ENCODE measurements around the gene TRPM4. TPM values are rescaled to one million over a fixed set of nuclear protein-coding genes. Genes with fewer than 3 reads are reported as not detected.

TRPM4 gene
- total RNA-seq, 2 experiments from 2014 or later, result 0.40 to 0.54 TPM

DNA sequence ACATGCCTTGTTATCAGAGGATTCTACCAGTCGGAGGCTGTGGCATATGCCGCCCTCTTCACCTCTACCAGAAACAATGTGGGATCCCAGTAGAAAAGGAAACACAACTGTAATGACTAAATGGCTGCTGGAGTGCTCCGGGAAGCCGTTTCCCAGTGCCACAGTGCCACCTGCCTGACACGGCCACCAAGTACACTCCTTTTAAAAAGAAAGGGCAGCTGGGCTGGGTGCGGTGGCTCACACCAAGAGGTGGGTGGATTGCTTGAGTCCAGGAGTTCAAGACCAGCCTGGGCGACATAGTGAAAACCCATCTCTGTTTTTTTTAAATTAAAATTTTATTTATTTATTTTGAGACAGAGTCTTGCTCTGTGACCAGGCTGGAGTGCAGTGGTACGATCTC lies 67.3 kb downstream of the TRPM4 start:
- TF ChIP-seq, protein P1, sequence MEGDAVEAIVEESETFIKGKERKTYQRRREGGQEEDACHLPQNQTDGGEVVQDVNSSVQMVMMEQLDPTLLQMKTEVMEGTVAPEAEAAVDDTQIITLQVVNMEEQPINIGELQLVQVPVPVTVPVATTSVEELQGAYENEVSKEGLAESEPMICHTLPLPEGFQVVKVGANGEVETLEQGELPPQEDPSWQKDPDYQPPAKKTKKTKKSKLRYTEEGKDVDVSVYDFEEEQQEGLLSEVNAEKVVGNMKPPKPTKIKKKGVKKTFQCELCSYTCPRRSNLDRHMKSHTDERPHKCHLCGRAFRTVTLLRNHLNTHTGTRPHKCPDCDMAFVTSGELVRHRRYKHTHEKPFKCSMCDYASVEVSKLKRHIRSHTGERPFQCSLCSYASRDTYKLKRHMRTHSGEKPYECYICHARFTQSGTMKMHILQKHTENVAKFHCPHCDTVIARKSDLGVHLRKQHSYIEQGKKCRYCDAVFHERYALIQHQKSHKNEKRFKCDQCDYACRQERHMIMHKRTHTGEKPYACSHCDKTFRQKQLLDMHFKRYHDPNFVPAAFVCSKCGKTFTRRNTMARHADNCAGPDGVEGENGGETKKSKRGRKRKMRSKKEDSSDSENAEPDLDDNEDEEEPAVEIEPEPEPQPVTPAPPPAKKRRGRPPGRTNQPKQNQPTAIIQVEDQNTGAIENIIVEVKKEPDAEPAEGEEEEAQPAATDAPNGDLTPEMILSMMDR (IDR thresholded peaks at IDR 0.05), result peak; percentile 42
- ATAC-seq, result peak; percentile 67
- peak; percentile 65 for DNase-seq

DNA sequence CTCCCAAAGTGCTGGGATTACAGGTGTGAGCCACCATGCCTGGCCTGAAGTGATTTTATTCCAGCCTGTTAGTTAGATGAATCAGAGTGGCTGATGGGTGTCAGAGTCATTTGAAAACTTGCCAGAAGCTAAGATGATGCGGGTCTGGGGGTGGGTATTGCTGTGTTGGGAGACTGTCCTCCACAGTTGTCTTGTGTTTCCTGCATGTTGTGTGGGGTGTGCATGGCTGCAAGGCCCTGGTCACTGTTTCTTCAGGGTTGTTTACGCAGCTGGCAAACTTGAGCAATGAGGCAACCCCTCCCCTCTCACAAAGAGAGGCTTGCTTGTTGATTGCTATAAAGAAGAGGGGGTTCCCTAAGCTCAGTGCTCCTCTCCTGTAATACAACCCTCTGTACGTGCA lies 71.8 kb downstream of the TRPM4 start:
- Mint-ChIP-seq H3K36me3 (ENCODE audit: low read depth) (no peaks in the 10 kb centered on the region), H3K27ac (no peak overlapping the region), H3K27me3 (peaks cover 6% of the 10 kb centered on the region), H3K4me1 (ENCODE audit: low read depth) (peaks cover 17% of the 10 kb centered on the region), H3K4me3 (no peak overlapping the region), H3K9me3 (no peaks in the 10 kb centered on the region)
- intact Hi-C loops (cut with micrococcal nuclease), result no loop called here
- no peak for ATAC-seq
- CTCF ChIA-PET, result interaction anchor here (4.9 kb wide), 1 partner anchor 72 kb away, joined by 41 read pairs; no protein-coding TSS in a partner anchor
- POLR2A ChIA-PET, result no interaction called here
- TF ChIP-seq, protein P1 (IDR thresholded peaks at IDR 0.05), result no peak
- DNase-seq, result no peak

More for the DNA sequence above, 67.3 kb downstream of the TRPM4 start:
- intact Hi-C loops (cut with micrococcal nuclease), result no loop called here
- Mint-ChIP-seq H3K9me3 (no peaks in the 10 kb centered on the region), H3K4me3 (no peak overlapping the region), H3K4me1 (ENCODE audit: low read depth) (peaks cover 4% of the 10 kb centered on the region), H3K27ac (no peak overlapping the region), H3K36me3 (ENCODE audit: low read depth) (no peaks in the 10 kb centered on the region), H3K27me3 (peaks cover 10% of the 10 kb centered on the region)
- CTCF ChIA-PET, result interaction anchor here (0.6 to 4.9 kb wide), 28 partner anchors 8 to 322 kb away, joined by 3 to 41 read pairs (median 4); no protein-coding TSS in a partner anchor
- POLR2A ChIA-PET, result interaction anchor here (0.7 kb wide), 1 partner anchor 75 kb away, joined by 3 read pairs; no protein-coding TSS in a partner anchor

DNA sequence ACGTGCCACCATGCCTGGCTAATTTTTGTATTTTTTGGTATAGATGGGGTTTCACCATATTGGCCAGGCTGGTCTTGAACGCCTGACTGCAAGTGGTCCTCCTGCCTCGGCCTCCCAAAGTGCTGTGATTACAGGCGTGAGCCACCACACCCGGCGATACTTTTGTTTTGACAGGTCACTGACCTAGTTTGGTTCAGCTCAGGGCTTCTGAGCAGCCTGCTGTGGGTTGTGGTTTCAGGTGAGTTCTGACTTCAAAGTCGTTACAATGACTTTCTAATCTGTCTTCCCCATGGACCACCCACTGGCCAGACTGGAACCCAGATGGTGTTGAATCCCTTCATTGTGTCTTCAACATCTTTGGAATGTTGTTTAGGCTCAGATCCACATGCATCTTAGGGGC lies 73.8 kb downstream of the TRPM4 start:
- Mint-ChIP-seq H3K9me3 (no peaks in the 10 kb centered on the region), H3K27me3 (no peaks in the 10 kb centered on the region), H3K4me1 (ENCODE audit: low read depth) (peaks cover 13% of the 10 kb centered on the region), H3K36me3 (ENCODE audit: low read depth) (no peaks in the 10 kb centered on the region), H3K4me3 (no peak overlapping the region), H3K27ac (peak overlapping the region; percentile 21)
- CTCF ChIA-PET, result interaction anchor here (1.3 kb wide), 1 partner anchor 239 kb away, joined by 3 read pairs; no protein-coding TSS in a partner anchor
- ATAC-seq, result peak; percentile 73
- DNase-seq, result peak; percentile 63
- POLR2A ChIA-PET, result no interaction called here
- intact Hi-C loops (cut with micrococcal nuclease), result no loop called here
- TF ChIP-seq, protein P1 (IDR thresholded peaks at IDR 0.05), result no peak

DNA sequence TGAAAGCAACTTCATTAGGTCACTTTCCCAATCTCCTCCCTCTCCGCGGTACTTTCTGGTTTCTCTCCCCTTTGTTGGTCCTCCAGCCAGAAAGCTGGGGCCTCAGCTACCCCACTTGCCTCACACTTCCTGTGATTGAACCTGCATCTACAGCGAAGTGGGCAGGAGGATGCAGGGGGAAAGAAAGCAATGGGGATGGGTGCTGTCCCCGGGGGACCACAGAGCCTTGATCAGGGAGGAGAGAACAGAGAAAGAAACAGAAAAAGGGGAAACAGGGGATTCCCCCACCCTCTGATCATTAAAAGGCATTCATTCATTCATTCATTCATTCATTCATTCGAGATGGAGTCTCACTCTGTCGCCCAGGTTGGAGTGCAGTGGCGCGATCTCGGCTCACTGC lies 74.2 kb downstream of the TRPM4 start:
- CTCF ChIA-PET, result interaction anchor here (1.3 kb wide), 1 partner anchor 239 kb away, joined by 3 read pairs; no protein-coding TSS in a partner anchor

DNA sequence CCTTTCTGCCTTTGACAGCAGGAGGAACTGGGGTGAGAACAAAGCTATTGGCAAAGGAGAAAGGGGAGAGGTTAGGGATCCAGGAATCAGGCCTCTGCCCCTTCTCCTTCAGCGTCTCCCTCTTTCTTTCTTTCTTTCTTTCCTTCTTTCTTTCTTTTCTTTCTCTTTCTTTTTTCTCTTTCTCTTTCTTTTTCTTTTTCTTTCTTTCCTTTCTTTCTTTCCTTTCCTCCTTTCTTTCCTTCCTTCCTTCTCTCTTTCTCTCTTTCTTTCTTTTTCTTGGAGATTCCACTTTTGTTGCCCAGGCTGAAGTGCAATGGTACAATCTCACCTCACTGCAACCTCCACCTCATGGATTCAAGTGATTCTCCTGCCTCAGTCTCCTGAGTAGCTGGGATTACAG lies 75.6 kb downstream of the TRPM4 start:
- CTCF ChIA-PET, result no interaction called here

More for the DNA sequence above, 74.2 kb downstream of the TRPM4 start:
- ATAC-seq (peak; percentile 91), DNase-seq (peak; percentile 68)
- Mint-ChIP-seq H3K4me3 (no peak overlapping the region), H3K4me1 (ENCODE audit: low read depth) (peaks cover 13% of the 10 kb centered on the region), H3K27me3 (no peaks in the 10 kb centered on the region), H3K9me3 (no peaks in the 10 kb centered on the region), H3K27ac (peak overlapping the region; percentile 21), H3K36me3 (ENCODE audit: low read depth) (no peaks in the 10 kb centered on the region)
- POLR2A ChIA-PET, result no interaction called here
- intact Hi-C loops (cut with micrococcal nuclease), result no loop called here
- TF ChIP-seq, protein P1 (IDR thresholded peaks at IDR 0.05), result no peak

More for the DNA sequence above, 75.6 kb downstream of the TRPM4 start:
- H3K9me3 Mint-ChIP-seq, result no peaks in the 10 kb centered on the region
- no peak for DNase-seq
- H3K27ac Mint-ChIP-seq, result no peak overlapping the region
- H3K27me3 Mint-ChIP-seq, result peaks cover 2% of the 10 kb centered on the region
- no peak overlapping the region for H3K4me3 Mint-ChIP-seq
- POLR2A ChIA-PET, result no interaction called here
- TF ChIP-seq, protein P1 (IDR thresholded peaks at IDR 0.05), result no peak
- no peak for ATAC-seq
- peaks cover 13% of the 10 kb centered on the region for H3K4me1 Mint-ChIP-seq (ENCODE audit: low read depth)
- H3K36me3 Mint-ChIP-seq (ENCODE audit: low read depth), result no peaks in the 10 kb centered on the region
- intact Hi-C loops (cut with micrococcal nuclease), result no loop called here
